ENCODE measurements around the gene ZC3H15.

ZC3H15 gene

DNA sequence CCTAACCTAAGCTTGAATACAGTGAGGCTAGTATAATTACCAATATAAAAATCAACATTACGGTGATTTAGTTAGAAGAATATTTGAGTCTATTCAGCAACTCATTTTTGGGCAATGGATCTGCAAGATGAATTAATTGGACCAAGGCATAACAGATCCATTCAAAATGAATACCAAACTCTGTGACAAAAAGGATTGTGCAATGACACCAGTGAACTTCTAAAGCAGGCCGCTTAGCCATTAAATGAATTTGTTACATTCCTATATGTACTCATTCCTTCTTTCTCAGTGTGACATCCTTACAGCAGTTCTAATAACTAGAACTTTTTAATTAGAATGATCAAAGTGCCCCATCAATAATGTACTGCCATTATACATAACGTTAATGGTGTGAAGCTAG is 44.3 kb downstream of the ZC3H15 start:
- no peak for DNase-seq (ENCODE audit: low read depth)
- TF ChIP-seq, protein P1, sequence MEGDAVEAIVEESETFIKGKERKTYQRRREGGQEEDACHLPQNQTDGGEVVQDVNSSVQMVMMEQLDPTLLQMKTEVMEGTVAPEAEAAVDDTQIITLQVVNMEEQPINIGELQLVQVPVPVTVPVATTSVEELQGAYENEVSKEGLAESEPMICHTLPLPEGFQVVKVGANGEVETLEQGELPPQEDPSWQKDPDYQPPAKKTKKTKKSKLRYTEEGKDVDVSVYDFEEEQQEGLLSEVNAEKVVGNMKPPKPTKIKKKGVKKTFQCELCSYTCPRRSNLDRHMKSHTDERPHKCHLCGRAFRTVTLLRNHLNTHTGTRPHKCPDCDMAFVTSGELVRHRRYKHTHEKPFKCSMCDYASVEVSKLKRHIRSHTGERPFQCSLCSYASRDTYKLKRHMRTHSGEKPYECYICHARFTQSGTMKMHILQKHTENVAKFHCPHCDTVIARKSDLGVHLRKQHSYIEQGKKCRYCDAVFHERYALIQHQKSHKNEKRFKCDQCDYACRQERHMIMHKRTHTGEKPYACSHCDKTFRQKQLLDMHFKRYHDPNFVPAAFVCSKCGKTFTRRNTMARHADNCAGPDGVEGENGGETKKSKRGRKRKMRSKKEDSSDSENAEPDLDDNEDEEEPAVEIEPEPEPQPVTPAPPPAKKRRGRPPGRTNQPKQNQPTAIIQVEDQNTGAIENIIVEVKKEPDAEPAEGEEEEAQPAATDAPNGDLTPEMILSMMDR (IDR thresholded peaks at IDR 0.05; ENCODE audit: control insufficient read depth, extremely low read depth, insufficient read depth), result no peak

DNA sequence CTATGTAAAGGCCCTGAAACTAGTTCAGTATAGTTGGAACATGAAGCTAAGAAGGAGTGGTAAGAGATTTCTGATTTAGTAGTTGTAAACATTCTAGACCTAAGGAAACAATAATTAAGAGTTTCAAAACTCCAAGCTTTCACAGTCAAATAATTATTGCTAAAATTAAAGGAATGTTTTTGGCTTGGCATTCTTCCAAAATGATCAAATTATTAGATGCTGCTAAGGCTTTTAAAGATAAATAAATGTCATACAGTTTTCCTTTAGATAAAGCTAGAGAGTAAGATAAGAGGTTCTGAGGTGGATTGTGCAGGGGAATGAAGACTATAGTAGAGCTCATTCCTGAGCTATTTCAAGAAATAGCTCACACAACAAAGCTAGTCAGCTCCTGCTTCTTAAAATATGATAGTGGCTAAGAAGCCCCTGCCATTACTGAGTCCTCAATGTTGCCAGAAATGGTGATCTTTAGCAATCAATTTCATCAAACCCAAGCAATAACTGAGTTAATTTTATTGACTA is 45.3 kb downstream of the ZC3H15 start:
- DNase-seq (ENCODE audit: low read depth), result no peak
- H3K4me3 ChIP-seq (ENCODE audit: low read depth, low read length), result no peak overlapping the region
- TF ChIP-seq, protein P1 (IDR thresholded peaks at IDR 0.05; ENCODE audit: control insufficient read depth, extremely low read depth, insufficient read depth), result no peak

More for the DNA sequence above, 44.3 kb downstream of the ZC3H15 start:
- H3K4me3 ChIP-seq (ENCODE audit: low read depth, low read length), result no peak overlapping the region

DNA sequence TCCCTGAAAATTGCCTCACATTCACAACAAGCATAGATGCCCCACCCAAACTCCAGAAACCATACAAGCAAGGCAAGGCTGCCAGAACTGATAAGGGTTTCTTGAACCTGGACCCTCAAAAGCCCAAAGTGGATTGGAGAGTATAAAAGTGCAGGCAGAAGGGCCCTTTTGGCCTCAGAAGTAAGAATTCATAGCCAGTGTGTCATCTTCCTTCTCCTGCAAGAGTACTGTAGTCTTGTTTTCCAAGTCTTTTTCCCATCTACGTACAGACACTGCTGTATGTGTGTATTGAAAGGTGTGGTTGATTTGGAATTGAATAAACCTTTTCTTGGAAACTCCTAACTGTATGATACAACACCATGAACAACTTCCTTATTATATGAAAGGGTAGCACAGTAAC is 46.8 kb downstream of the ZC3H15 start:
- DNase-seq (ENCODE audit: low read depth), result no peak
- H3K4me3 ChIP-seq (ENCODE audit: low read depth, low read length), result no peak overlapping the region
- TF ChIP-seq, protein P1 (IDR thresholded peaks at IDR 0.05; ENCODE audit: control insufficient read depth, extremely low read depth, insufficient read depth), result no peak

DNA sequence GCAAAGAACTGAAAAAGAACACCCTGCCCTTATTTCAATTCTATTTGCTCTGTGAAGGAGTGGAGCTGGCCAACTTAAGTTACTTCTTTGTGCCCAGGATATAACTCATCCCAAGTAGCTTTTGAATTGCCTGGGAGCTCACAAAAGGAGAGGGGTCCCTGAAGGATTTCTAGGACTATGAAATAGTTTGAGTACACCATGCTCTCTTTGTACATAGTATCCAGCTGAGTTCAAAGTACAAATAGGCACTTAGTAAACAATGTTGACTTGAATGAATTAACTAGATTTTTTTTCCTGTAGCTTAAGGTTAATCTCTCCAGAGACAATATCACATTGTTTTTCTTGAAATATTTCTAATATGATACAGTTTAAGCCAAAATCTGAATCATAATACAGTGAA is 47.7 kb downstream of the ZC3H15 start:
- H3K4me3 ChIP-seq (ENCODE audit: low read depth, low read length), result no peak overlapping the region
- DNase-seq (ENCODE audit: low read depth), result peak; percentile 22
- TF ChIP-seq, protein P1 (IDR thresholded peaks at IDR 0.05; ENCODE audit: control insufficient read depth, extremely low read depth, insufficient read depth), result no peak

DNA sequence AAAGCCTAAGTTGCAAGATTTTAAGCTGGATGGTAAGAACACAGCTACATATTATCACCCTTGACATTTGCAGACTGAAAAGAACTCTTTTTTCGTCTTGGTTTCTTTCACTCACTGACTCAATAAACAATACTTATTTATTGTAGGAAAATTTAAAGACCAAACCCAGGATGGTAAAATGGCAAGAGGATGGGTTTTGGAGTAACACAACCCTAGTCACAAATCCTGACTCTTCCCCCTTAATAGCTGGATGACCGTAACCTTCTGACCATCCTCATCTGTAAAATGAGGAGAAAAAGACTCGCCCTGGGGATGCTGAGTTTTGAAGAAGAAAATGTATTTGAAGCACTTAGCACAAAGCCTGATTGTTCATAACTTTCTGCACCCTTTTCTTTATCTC is 48.3 kb downstream of the ZC3H15 start:
- no peak for DNase-seq (ENCODE audit: low read depth)
- no peak overlapping the region for H3K4me3 ChIP-seq (ENCODE audit: low read depth, low read length)
- TF ChIP-seq, protein P1 (IDR thresholded peaks at IDR 0.05; ENCODE audit: control insufficient read depth, extremely low read depth, insufficient read depth), result no peak

DNA sequence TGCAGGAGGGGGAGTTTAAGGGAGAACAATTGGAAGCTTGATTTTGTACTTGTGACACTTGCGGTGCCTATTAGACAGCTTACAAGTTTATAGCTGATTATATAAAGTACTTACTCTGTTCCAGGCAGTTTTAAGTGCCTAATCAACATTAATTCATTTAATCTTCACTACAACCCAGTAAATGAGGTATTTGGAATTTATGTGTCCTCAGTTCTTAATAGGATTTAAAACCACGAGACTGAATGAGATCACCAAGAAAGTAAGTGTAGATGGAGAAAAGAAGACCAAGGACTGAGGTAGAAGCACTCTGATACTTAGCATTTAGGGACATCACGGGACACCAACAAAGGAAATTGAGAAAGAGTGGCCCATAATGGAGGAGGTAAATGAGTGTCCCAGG is 49.8 kb downstream of the ZC3H15 start:
- DNase-seq (ENCODE audit: low read depth), result no peak
- TF ChIP-seq, protein P1 (IDR thresholded peaks at IDR 0.05; ENCODE audit: control insufficient read depth, extremely low read depth, insufficient read depth), result no peak
- no peak overlapping the region for H3K4me3 ChIP-seq (ENCODE audit: low read depth, low read length)

DNA sequence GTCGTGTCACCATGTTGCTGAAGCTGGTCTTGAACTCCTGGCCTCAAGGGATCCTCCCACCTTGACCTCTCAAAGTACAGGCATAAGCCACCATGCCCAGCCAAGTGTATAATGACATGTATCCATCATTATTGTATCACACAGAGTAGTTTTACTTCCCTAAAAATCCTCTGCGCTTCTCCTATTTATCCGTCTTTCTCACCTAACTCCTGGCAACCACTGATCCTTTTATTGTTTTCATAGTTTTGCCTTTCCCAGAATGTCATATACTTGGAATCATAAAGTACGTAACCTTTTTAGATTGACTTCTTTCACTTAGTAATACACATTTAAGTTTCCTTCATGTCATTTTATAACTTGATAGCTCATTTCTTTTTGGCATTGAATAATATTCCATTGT is 51.0 kb downstream of the ZC3H15 start:
- DNase-seq (ENCODE audit: low read depth), result no peak
- TF ChIP-seq, protein P1 (IDR thresholded peaks at IDR 0.05; ENCODE audit: control insufficient read depth, extremely low read depth, insufficient read depth), result no peak
- no peak overlapping the region for H3K4me3 ChIP-seq (ENCODE audit: low read depth, low read length)
